HG03469 (cell line): Measurements from ENCODE around the gene LOX.

Experiments used
- ATAC-seq: cut with Tn5 transposase; IDR thresholded peaks from one replicate; pipeline ENCODE4 v1.9.1; 2021; ENCODE audit warnings: mild to moderate bottlenecking, moderate library complexity, moderate number of reproducible peaks; ENCODE audit not compliant: unreplicated experiment

The LOX gene

DNA sequence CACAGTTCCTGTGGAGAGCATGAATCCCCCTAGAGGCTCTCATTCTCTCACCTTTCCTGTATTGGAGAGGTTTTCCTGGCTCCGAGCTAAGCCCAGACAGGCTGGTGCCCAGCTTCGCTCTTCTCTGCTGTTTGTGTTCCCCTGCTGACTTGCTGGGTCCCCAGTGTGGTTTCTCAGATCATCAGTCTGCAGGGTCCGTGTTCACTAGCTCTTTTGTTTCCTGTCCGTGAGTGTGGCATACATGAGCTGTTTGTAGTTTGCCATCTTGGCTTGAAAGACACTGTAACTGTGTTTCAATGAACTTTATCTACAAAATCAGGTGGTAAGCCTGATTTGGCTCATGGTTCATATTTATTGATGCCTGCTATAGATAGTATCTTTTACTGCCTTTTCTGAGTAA lies 23.8 kb downstream of the LOX start:
- ATAC-seq = no peak

DNA sequence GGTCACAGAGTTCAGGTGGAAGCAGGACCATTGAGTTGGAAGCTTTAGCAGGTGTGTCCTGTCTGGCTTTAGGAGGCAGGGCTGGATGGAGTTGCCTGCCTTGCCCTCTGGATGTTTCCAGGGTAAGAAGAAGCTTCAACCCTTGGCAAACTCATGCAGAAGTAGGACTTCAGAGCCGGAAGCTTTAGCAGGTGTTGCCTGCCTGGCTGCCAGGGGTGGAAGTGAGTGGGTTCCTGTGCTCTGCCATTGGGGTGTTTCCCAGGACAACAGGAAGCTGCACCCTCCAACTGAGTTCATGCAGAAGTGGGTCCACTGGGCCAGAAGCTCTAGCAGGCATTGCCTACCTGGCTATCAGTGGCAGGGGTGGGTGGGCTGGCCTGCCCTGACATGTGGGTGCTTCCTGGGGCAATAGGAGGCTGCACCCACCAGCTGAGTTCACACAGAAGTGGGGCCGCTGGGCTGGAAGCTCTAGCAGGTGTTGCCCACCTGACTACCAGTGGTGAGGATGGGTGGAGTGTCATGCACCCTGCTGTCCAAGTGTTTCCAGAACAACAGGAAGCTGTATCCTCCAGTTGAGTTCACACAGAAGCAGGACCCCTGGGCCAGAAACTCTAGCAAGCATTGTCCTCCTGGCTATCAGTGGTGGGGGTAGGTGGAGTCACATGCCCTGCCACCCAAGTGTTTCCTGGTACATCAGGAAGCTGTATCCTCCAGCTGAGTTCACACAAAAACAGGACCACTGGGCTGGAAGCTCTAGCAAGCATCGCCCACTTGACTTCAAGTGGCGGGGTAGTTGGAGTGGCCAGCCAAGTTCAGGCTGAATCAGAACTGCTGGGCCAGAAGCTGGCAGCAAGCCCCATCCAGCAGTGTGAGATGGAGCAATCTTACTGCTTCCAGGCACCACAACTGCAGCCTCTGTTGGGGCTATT lies 24.6 kb downstream of the LOX start:
- no peak for ATAC-seq

DNA sequence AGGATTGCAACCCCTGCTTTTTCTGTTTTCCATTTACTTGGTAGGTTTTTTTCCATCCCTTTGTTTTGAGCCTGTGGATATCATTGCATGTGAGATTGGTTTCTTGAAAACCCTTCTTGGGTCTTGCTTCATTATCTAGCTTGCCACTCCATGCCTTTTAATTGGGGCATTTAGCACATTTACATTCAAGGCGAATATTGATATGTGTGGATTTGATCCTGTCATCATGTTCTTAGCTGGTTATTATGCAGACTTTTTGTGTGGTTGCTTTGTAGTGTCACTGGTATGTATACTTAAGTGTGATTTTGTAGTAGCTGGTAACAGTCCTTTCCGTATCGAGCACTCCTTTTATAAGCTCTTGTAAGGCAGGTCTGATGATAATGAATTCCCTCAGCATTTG lies 26.5 kb downstream of the LOX start:
- ATAC-seq = no peak

DNA sequence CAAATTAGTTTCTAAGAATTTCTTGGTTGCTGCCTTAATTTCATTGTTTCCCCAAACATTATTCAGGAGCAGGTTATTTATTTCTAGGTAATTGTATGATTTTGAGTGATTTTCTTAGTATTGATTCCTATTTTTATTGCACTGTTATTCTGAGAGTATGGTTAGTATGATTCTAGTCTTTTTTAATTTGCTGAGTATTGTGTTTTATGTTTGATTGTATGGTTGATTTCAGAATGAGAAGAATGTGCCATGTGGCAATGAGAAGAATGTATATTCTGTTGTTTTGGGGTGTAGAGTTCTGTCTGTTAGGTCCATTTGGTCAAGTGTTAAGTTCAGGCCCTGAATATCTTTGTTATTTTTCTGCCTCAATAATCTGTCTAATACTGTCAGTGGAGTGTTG lies 27.1 kb downstream of the LOX start:
- ATAC-seq = no peak

DNA sequence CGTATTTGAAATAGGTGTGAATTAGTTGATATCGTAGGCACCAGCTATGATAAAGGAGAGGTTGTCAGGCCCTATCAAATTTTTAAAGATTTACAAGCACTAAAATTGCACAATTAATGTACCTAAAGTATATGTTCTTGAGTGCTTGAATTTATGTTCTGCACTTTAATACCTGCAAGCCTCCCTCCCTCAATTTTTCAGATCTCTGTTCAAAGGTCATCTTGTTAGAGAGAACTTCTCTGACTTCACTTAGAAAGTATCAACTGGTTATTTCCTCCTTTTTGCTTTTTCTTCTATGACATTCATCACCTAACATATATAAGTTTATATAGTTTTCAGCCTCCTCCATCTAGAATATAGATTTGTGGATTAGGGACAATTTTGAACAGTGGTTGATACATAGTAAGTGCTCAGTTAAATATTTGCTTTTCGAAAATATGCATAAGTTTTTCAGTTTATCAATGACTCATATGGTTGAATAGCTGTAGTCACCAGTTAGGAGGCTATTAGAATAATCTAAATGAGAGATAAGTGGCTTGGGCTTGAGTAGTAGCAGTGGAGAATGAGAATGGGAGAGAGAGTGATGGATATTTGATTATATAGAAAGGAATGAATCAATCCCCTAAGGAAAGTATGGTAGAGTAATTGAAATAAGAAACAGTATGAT lies 37.3 kb downstream of the LOX start:
- no peak for ATAC-seq

DNA sequence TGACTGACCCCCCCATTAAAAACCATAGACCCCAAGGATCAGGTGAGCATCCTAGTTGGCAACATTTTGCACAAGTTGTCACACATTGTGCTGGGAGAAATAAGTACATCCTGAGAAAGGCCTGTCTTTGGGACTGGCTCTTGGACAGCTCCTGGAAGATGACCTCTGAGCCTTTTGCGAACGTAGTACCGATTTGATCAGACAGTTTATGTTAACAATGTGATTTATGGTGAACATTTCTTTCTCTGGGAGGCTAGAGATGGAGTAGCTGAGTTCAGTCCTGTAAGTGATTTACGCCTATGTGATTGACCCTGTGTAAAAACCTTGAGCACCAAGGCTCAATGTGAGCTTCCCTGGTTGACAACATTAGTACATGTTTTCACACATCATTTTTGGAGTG lies 41.7 kb downstream of the LOX start:
- ATAC-seq = no peak

DNA sequence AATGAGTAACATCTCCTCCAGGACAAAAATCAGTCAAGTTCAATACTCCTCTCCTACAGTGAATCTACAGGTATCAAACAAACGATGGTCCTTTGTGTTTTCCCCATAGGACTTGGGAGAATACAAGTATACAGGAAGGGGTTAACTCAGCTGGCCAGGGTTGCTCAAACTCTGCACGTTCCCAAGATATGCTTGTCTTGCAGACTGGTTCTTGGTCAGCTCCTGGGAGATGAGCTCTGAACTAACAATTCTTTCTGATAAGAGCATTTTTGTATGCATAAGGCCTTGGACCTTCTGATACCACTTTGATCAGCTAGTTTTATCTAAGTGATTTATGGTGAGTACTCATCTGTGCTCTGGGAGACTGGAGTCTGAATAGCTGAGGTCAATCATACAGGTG lies 42.1 kb downstream of the LOX start:
- ATAC-seq = no peak

DNA sequence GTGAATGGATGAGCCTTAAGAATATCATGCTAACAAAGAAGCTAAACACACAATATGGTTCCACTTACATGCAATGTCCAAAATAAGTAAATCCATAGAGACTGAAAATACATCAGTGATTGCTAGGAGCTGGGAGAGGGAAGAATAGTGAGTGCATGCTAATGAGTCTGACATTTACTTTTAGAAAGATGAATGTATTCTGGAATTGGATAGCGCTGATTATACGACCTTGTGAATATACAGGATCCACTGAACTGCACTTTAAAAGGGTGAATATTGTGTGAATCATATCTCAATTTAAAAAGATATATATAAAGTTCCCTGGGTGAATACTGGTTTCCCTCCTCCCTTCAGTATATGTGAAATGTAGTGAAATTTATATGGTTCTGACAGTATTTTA lies 46.2 kb downstream of the LOX start:
- ATAC-seq = no peak

DNA sequence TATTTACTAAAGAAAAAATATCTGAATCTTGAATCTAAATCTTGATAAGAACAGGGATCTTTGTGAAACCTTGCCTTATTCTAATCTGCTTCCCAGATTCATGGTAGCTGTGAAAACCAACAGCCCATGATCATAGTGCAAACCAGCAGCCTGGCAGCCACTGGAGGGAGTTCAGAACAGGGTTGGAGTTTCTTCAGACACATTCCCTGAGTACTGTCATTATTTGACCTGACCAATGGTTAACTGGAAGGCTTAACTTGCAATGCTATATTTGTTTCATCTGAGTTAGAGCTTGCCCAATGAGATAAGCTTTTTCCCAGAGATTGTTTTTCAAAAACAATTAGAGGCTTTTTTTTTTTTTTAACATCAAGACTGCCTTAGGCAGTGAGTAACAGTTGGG lies 47.8 kb downstream of the LOX start:
- ATAC-seq = no peak

DNA sequence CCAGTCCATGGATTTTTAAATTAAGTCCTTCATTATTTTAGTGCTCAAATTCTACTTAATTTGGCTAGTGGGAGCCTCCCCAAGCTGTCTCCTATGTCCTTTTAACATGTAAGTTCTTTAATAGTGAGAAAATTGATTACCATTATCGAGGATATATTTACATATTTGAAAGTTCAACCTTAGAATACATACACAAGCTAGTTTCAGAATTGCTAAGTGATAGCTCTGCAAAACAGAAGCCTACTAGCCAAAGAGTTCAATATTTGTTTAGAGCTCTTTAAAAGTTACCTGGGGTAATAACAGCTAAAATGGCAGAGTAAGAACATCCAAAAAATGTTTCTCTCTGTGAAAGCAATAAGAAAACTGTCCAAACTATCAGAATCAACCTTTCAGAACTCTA lies 48.2 kb downstream of the LOX start:
- ATAC-seq = no peak

DNA sequence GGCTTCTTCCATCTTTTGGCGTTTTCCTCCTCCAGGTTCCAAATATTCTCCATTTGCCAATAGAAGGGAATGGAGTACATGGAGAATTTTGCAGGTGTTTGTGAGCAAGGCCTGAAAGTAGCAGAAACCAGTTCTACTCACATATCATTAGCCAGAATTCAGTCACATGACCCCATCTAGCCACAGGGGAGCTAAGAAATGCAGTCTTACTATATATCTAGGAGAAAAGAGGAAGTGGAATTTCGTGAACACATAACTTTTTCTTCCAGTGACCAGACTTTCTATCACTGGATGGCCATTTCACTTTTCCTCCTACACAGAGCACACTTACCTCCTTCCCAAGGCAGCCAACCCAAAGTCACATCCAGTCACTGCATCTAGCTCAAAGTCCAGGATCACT lies 55.1 kb downstream of the LOX start:
- peak; percentile 65 for ATAC-seq

DNA sequence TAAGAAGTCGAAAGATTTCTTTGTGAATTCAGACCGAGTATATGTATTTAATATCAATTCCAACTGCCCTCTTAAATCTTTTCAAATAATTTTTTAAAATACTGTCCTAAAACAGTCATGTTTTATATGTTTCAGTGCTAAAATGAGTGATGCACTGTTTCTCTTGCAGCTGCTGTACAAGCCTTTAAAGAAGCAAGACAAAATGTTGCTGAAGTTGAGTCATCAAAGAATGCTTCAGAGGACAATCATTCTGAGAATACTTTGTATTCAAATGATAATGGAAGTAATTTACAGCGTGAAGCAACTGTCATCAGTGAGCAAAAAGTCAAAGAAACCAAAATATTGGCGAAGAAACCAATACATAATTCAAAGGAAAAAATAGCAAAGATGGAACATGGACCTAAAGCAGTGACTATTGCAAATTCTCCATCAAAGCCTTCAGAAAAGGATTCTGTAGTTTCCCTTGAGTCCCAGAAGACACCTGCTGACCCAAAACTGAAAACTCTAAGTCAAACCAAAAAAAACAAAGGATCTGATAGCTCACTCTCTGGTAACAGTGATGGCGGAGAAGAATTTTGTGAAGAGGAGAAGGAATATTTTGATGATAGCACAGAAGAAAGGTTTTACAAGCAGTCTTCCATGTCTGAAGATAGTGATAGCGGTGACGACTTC lies 58.0 kb downstream of the LOX start:
- peak; percentile 42 for ATAC-seq

DNA sequence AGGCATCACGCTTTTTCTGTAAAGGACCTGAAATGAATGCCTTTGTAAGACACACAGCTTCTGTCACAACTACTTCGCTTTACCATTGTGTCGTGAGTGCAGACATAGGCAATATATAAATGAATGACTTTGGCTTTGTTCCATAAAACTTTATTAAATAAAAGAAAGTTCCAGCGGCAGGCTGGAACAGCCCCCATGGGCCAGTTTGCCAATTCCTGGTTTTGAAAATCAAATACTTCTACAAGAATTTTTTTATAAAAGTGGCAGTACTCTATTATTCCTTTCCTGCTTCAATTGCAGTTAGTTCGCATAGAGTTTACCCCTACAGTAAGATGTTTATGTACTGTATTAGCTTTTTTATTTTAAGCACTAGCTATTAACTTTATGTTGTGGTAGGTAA lies 62.6 kb downstream of the LOX start:
- ATAC-seq = no peak

DNA sequence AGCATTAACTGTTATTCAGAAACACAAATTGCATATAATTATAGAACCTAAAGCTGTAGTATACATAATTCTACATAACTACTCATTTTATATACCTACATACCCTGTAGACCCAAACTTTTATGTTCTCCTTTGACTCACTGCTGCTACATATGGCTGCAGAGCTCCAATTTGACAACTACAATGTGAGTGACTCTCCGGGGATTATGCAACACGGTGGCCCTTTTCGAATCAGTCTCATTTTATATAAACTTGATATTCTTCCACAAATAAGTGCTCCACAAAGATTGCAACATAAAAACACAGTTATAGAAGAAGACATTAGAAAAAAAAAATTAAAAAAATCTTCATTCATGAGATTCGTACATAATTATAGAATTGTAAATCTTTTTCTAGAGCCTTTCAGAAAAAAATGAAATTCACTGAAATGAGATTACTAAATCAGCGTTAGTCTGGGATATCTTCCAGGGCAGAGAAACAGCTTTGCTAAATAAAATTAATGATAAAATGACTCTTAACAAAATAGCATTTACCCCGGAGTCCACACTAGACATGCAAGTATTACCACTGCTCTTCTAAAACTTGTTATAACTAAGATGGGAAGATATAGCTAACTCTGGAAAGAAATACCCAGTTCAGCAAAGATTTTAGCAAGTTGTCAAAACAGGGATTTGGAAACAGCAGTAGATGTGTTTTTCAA lies 63.7 kb downstream of the LOX start:
- ATAC-seq = no peak
